Caco-2 (cell line): ENCODE results near the gene COL21A1. TPM values are rescaled to one million over a fixed set of nuclear protein-coding genes. Genes with fewer than 3 reads are reported as not detected.

Source experiments
- BruUV-seq: library from RNA; stranded (reverse); fragments of 400-500 nt; replicated peaks from 2 replicates; lab custom pipeline; 2021; lab: Mats Ljungman, UMichigan
- CTCF ChIA-PET: fragments of 300-600 bp; sonication (Branson Sonifier 250); formaldehyde crosslinking; loops from one replicate; lab custom pipeline; 2022; ENCODE audit warnings: antibody characterized with exemption; lab: Charles Lee
- POLR2A ChIA-PET: fragments of 300-600 bp; sonication (Branson Sonifier 250); formaldehyde crosslinking; loops from one replicate; lab custom pipeline; 2022; ENCODE audit warnings: antibody characterized with exemption; lab: Charles Lee
- DNase-seq, 2 experiments: peaks; one replicate each; pipeline versions ENCODE4 v3.0.0 to v3.0.0-alpha.2; 2020 to 2022
- H3K27me3 ChIP-seq: replicated peaks from 2 replicates; pipeline ENCODE4 v1.6.0; 2011; ENCODE audit warnings: low read length; ENCODE audit not compliant: control insufficient read depth, insufficient read depth
- H3K36me3 ChIP-seq: 2 replicates; pipeline ENCODE4 v1.5.1; 2011; ENCODE audit warnings: low read length; ENCODE audit not compliant: control insufficient read depth, insufficient read depth
- H3K4me1 ChIP-seq: fragments of 250-450 bp; sonication (Bioruptor Pico); 2 replicates; pipeline ENCODE4 v1.5.1; 2020; ENCODE audit warnings: mild to moderate bottlenecking
- H3K4me3 ChIP-seq: 2 replicates; pipeline ENCODE4 v1.5.1; 2011; ENCODE audit warnings: low read depth, mild to moderate bottlenecking, control low read depth, low read length
- H3K9me3 ChIP-seq: fragments of 250-450 bp; sonication (Bioruptor Pico); 2 replicates; pipeline ENCODE4 v1.5.1; 2020; ENCODE audit warnings: mild to moderate bottlenecking, moderate library complexity
- H3K27ac Mint-ChIP-seq: one replicate; pipeline ENCODE4 v1.8.0; 2022; ENCODE audit warnings: mixed read lengths; ENCODE audit not compliant: unreplicated experiment
- H3K27me3 Mint-ChIP-seq: one replicate; pipeline ENCODE4 v1.8.0; 2022; ENCODE audit warnings: mixed read lengths; ENCODE audit not compliant: insufficient read depth, unreplicated experiment
- H3K36me3 Mint-ChIP-seq: one replicate; pipeline ENCODE4 v1.8.0; 2022; ENCODE audit warnings: mild to moderate bottlenecking, mixed read lengths; ENCODE audit not compliant: insufficient read depth, unreplicated experiment
- H3K4me1 Mint-ChIP-seq: one replicate; pipeline ENCODE4 v1.8.0; 2022; ENCODE audit warnings: low read depth, mixed read lengths; ENCODE audit not compliant: unreplicated experiment
- H3K4me3 Mint-ChIP-seq: one replicate; pipeline ENCODE4 v1.8.0; 2022; ENCODE audit warnings: mild to moderate bottlenecking, moderate library complexity, mixed read lengths; ENCODE audit not compliant: unreplicated experiment
- H3K9me3 Mint-ChIP-seq: one replicate; pipeline ENCODE4 v1.8.0; 2022; ENCODE audit warnings: mixed read lengths; ENCODE audit not compliant: unreplicated experiment
- CTCF ChIP-seq, 2 experiments: fragments of 200-600 bp in 1 of 2; IDR thresholded peaks; 1 replicate in 1 of 2; 2 replicates in 1 of 2; pipeline versions ENCODE4 v1.5.1 to v1.8.0; 2011 to 2022; ENCODE audit warnings: antibody characterized with exemption in 1 of 2, control low read depth in 1 of 2, inconsistent platforms in 1 of 2, low read depth in 1 of 2, low read length in 1 of 2, mild to moderate bottlenecking in 1 of 2, moderate library complexity in 1 of 2; ENCODE audit not compliant: insufficient read depth in 1 of 2, severe bottlenecking in 1 of 2, unreplicated experiment in 1 of 2
- intact Hi-C: fragments of 100-400 bp; cut with micrococcal nuclease; formaldehyde crosslinking; loops from one replicate; pipeline ENCODE4 v1.10.0; 2022; ENCODE audit not compliant: unreplicated experiment
- total RNA-seq: library from RNA; stranded (reverse); gene quantifications from 2 replicates; pipeline ENCODE4 v1.2.3, GENCODE V29; 2022

Gene COL21A1
- total RNA-seq, 1 experiment from 2014 or later = 1.3 TPM

- CTCF ChIA-PET = no interaction called here
These were observed 131.7 kb downstream of the COL21A1 start for GRCh38 chr6:56115715-56116114.

GRCh38 chr6:56109149-56109548 is 138.2 kb downstream of the COL21A1 start:
- no peaks in the 10 kb centered on the region for H3K4me1 ChIP-seq
- H3K9me3 ChIP-seq = no peaks in the 10 kb centered on the region; the same call in 1 of the 2 replicates
- no peak overlapping the region for H3K27ac Mint-ChIP-seq
- POLR2A ChIA-PET = no interaction called here
- DNase-seq = no peak
- no peaks in the 10 kb centered on the region for H3K9me3 Mint-ChIP-seq
- intact Hi-C loops = no loop called here
- no peak overlapping the region for H3K4me3 Mint-ChIP-seq
- no peak for TF ChIP-seq CTCF (IDR thresholded peaks at IDR 0.05; ENCODE audit: insufficient read depth in 1 of 2, low read depth in 1 of 2, low read length in 1 of 2, severe bottlenecking in 1 of 2, unreplicated experiment in 1 of 2)
- H3K36me3 Mint-ChIP-seq = no peaks in the 10 kb centered on the region
- no peaks in the 10 kb centered on the region for H3K4me1 Mint-ChIP-seq
- BruUV-seq = no TSS peak
- H3K36me3 ChIP-seq = no peaks in the 10 kb centered on the region
- no peak overlapping the region for H3K4me3 ChIP-seq
- no peaks in the 10 kb centered on the region for H3K27me3 ChIP-seq
- CTCF ChIA-PET = no interaction called here
- H3K27me3 Mint-ChIP-seq = no peaks in the 10 kb centered on the region

More at GRCh38 chr6:56115715-56116114, 131.7 kb downstream of the COL21A1 start:
- peaks cover 10% of the 10 kb centered on the region for H3K9me3 Mint-ChIP-seq
- DNase-seq = no peak
- H3K27me3 Mint-ChIP-seq = no peaks in the 10 kb centered on the region
- no peaks in the 10 kb centered on the region for H3K4me1 ChIP-seq
- H3K36me3 Mint-ChIP-seq = no peaks in the 10 kb centered on the region
- no peaks in the 10 kb centered on the region; the same call in 1 of the 2 replicates for H3K9me3 ChIP-seq
- intact Hi-C loops = no loop called here
- POLR2A ChIA-PET = no interaction called here
- no peaks in the 10 kb centered on the region for H3K27me3 ChIP-seq
- no peak overlapping the region for H3K4me3 ChIP-seq
- no peak overlapping the region for H3K27ac Mint-ChIP-seq
- no peak for TF ChIP-seq CTCF (IDR thresholded peaks at IDR 0.05; ENCODE audit: insufficient read depth in 1 of 2, low read depth in 1 of 2, low read length in 1 of 2, severe bottlenecking in 1 of 2, unreplicated experiment in 1 of 2)
- H3K36me3 ChIP-seq = no peaks in the 10 kb centered on the region
- H3K4me3 Mint-ChIP-seq = no peak overlapping the region
- no peaks in the 10 kb centered on the region for H3K4me1 Mint-ChIP-seq
- BruUV-seq = no TSS peak

- no peaks in the 10 kb centered on the region for H3K4me1 ChIP-seq
- no peaks in the 10 kb centered on the region for H3K36me3 ChIP-seq
- no peak overlapping the region for H3K4me3 ChIP-seq
- no peak for DNase-seq
- CTCF ChIA-PET = no interaction called here
- H3K4me1 Mint-ChIP-seq = no peaks in the 10 kb centered on the region
- H3K9me3 ChIP-seq = no peaks in the 10 kb centered on the region; the same call in 1 of the 2 replicates
- no peak overlapping the region for H3K27ac Mint-ChIP-seq
- H3K36me3 Mint-ChIP-seq = no peaks in the 10 kb centered on the region
- no peaks in the 10 kb centered on the region for H3K9me3 Mint-ChIP-seq
- no peak for TF ChIP-seq CTCF (IDR thresholded peaks at IDR 0.05; ENCODE audit: insufficient read depth in 1 of 2, low read depth in 1 of 2, low read length in 1 of 2, severe bottlenecking in 1 of 2, unreplicated experiment in 1 of 2)
- no TSS peak for BruUV-seq
- no peaks in the 10 kb centered on the region for H3K27me3 Mint-ChIP-seq
- POLR2A ChIA-PET = no interaction called here
- H3K4me3 Mint-ChIP-seq = no peak overlapping the region
- intact Hi-C loops = no loop called here
- H3K27me3 ChIP-seq = no peaks in the 10 kb centered on the region
These were observed 141.1 kb downstream of the COL21A1 start for GRCh38 chr6:56106231-56106630.
